CD4-positive, alpha-beta T cell treated with Interleukin-12 subunit alpha and Interleukin-12 subunit beta, for 1 hour (primary cell): ENCODE measurements around the gene AGAP1.
A peak's percentile ranks its signal among the peaks of the same experiment; 100 is the strongest.

Source experiments
- DNase-seq: peaks from one replicate; pipeline ENCODE4 v3.0.0-alpha.2; 2020

AGAP1 gene

DNA sequence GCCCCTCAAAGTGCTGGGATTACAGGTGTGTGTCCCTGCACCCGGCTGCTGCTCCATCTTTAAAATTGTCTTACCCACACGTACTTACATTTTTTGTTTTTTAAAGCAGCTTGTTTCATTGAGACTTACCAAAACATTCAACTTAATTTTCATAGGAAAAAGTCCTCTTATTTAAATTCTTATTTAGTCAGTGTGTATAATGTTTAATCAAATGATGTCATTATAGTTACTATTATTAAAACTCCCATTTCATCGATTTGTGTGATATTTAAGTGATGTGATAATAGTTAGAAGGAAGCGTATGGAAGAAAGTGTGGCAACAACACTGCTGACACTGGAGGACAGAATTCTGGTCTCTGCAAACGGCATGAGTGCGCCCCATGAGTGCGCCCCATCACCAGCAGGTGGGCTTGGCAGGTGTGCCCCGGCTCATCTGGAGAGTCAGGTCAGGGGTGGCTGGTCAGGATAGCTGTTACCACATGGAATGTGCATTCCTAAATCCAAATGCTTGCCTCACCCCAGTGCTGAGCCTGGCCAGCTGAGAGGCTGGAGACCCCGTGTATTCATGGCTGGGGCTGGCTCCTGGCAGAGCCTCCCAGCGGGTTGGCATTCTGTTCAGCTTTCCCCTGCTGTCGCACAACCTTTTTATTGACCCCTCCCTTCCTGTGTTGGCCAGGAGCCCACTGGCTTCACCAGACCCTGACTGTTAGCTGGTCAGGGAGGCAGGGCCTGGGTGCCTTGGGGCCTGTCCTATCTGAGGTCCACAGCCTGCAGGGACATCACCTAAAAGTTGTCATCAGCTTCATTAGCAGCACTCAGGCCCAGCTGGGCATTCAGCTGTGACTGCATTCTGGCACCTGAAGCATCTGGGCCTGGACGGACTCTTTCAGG is 79.7 kb downstream of the AGAP1 start:
- DNase-seq: no peak

DNA sequence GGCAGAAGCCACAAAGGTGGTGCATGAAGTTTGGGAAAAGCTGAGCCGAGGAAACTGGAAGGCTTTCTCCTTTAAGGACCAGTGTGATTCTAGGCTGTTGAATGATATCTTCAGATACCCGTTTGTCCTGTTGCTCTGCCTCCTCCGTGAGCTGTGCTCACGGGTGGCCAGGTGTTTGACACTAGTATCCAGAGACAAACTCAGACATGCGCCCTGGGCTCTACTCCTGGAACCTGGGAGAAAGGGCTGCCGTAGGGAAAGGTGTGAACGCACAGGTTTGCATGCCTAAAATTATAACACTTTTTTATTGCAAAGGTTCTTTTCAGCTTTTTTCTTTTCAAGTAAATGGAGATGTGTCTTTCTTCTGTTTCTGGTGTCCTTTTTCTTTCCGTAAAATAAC is 81.6 kb downstream of the AGAP1 start:
- no peak for DNase-seq

DNA sequence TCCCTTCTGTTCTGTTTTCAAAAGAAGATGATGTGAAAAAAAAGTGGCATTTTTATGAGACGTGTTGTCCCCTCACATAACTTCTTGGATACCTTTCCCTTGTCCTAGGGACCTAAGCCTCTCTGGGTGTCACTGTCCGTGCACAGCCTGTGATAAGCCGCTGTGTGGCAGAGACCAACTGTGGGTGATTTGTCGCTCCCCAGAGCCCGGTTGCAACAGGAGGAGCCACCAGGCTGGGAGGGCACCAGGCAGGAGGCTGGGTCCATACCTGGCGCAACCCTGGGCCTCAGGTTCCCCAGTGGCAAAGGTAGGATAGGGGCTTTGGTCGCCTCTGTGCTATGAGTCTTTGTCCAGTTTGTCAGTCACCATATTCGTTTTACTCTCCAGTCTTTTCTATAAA is 82.1 kb downstream of the AGAP1 start:
- DNase-seq: no peak

DNA sequence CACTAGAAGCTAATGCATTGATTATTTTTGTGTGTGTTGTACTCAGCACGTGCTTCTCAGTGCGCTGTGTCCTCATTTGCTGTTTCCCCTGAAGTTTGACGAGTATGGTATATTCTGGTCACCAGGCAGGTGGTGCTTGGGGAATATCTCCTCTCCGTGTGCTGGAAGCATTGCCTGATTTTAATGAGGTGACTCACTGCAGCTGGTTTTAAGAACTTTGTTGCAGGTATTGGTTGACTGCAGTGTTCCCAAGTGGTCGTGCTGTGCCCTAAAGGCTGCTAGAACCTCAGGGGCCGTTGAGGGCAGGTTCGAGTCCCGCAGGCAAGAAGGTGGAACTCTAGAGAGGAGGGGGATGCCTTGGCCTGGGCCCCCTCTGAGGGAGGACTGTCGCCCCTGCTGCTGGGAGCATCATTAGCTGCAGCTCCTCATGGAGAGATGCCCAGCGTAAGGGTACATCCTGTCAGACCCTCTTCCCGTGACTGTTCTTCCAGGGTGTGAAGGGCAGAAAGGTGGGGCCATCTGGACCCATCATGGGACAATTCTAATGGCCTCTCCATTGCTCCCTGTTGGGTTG is 82.6 kb downstream of the AGAP1 start:
- no peak for DNase-seq

DNA sequence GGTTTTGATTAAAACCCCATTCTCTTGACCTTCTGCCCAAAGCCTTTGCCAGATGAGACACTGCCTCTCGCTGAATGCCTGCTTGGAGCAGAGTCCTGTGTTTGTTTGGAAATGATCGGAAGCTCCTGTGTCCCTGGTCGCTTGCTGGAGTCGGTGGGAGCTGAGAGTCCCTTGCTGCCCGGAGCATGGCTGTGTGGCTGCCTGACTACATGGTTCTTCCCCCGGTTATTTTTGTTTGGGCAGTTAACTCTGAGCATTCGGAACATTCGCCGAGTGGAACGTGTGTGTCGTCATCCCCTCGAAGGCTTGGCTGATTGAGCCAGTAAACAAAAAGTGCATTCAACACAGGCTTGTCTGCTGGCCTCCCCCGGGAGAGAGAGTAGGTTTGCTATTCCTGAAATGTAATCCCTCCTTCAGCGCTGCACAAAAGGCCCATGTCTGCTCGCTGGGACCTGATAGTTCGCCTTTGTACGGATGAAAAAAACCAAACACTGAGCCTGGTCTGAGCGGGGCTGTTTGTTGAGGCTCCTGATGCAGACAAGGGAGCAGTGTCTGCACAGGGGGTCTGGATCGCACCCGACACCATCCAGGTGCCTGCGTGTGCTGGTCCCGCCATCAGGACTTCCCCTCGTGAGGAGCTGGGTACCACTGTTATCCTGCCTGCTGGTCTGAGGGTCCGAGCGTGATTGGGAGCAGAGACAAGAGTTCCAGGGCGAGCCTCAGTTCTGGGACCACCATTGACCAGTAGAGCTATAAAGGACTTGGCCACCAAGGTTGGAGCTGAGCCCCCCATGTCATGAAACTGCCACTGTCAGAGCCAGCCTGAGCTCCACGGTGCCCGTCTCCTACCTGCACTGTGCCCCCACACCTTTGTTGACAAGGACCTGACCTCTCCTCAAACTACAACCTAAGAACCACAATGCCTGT is 83.8 kb downstream of the AGAP1 start:
- no peak for DNase-seq

DNA sequence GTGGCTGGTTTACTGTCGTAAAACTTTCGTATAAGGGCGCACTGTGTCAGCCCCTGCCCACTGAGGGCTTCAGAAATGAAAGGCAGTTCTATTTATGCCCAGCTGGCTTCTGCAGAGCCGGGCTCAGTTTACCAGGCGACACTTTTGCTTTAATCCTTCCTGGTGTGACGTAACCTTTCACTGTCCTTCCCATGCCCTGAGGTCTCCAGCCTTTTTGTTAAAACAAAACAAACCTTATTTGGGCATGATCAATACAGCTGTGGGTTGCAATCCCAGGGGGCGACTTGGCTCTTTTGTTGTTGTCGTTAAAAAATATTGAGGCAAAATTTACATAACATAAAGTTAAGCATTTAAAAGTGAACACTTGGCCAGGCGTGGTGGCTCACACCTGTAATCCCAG is 85.3 kb downstream of the AGAP1 start:
- DNase-seq: no peak

DNA sequence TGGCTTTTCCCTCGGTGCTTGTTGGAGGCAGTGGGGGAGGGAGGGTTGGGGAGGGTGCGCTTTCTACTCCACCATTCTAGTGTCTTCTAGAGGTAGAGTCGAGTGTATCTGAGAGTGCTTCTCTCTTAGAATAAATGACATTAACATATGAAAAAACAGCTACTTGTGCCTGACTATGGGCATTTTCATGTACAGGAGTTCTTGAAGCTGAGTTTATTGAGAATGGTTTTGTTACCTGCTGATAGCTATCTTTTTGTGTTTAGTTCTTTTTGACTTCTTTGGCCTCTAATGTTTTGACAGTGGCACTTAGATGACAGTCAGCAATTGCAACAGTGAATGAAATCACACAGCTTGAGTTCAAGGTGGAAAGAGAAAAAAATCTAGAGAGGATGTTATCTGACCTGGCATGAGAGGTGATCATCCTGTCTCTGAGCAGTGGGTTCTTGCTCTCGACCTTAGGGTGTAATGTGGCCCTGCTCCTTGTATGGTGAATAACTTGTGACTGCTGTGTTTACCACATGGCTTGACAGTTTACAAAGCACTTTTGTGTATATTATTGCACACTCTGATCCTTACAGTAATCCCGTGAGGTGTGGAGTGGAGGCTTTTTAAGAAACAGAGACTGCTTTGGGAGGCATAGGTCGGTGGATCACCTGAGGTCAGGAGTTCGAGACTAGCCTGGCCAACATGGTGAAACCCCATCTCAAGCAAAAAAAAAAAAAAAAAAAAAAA is 86.7 kb downstream of the AGAP1 start:
- no peak for DNase-seq

DNA sequence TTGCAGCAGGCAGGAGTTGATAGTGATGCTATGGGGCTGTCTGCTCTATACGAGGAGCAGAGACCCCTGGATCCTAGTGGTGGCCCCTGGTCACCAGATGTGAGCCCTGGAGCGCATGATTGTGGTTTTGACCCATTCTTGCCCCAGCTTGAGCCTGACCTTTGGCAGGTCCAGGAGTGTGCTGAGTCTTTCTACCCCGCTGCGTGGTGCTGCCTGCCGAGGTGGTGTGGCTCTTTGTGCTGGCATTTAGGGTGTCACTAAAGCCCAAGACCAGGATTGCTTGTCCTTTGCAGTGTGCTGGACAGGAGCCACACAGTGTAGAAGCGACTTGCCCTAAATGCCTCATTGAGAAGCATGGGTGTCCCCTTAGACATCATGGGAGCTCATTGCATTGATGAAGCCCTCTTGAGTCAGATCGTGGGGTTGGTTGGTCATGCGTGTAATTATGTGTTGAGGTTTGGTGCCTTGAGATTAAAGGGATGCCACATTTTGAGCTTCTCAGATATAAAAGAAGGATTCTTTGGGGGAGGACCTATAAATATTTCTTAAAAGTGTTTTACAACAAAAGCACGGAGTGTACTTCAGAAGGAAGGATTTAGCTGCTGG is 88.3 kb downstream of the AGAP1 start:
- no peak for DNase-seq

DNA sequence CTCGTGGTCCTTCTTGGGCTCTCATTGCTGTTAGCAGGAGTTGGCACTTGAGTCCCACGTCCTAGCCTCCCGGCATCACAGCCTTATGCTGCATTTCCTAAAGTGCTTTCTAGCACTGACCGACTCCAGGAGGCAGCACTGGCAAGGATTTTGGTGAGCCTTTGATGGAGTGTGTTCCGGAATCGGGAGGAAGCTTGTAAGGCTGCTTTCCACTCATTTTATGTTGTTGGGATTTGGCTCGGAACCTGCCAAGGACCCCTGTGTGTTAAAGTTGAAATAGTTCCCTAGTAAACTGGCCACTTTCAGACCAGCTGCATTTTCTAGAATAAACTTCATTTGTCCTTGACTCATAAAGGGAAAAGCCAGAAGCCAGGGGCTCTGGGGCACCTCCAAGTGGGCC is 88.9 kb downstream of the AGAP1 start:
- DNase-seq: no peak

DNA sequence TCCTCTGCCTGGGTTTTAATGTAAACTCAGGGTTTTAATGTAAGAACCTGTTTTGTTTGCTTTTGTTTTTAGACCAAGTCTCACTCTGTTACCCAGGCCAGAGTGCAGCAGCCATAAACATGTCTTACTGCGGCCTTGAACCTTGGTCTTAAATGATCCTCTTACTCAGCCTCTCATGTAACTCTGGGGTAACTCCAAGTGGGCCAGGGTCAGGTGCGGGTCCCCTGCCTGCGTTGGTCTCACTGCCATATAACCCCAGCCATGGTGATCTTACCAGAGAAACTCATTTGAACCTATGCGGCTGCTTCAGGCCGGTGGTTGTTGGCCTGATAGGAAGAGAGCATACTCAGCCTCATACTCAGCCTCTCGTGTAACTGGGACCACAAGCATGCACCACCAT is 89.3 kb downstream of the AGAP1 start:
- no peak for DNase-seq

DNA sequence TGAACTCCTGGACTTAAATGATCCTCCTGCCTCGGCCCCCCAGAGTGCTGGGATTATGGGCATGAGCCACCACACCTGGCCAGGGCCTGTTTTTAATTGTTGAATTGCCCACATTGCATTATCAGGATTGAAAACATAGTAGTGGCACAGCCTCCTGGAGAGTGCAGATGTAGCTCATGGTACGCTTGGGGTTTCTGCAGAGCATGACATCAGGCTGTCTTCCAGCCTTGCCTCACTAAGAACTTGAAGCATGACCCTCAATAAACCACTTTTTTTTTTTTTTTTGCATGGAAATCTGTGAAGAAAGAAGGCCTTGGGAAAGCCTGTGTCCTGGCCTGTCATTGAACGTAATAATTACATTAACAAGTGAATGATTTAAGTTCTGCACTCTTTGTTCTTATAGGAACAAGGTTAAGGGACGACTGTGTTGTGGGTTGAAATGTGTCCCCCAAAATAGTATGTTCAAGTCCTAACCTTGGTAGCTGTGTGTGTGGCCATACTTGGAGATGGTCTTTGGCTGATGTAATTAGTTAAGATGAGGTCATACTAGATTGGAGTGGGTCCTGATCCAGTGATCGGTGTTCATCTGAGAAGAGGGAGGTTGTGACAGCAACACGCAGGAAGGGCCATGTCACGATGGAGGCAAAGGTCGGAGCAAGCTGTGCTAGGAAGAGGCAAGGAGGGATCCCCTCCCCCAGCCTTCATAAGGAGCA is 90.2 kb downstream of the AGAP1 start:
- no peak for DNase-seq

DNA sequence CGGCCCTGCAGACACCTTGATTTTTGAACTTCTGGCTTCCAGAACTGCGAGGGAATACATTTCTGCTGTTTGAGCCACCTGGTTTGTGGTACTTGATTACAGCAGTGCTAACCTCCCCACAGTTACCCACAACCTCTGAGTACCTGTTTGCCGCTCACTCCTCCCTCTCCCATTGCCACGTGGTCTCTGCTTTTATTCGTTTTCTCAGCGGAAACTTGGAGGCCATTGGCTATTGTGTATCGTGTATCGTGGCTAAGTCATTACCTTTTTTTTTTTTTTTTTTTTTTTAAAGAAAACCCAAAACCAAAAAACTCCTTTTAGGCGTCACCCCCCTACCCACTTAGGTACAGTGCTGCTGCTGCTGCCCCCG is 90.8 kb downstream of the AGAP1 start:
- DNase-seq: no peak

DNA sequence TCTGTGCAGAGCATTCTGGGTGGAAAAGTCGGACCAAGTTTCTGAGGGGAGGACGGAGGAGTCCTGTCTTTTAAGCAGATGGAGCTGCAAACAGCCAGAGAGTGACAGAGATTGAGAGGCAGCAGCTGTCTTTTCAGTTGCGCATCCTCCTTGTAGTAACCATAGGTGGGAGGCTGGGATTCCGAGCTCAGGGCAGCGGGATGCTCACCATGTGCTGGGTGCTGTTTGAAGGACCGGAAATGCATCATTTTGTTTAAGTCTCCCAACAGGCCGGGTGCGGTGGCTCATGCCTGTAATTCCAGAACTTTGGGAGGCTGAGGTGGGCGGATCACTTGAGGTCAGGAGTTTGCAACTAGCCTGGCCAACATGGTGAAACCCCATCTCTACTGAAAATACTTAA is 93.4 kb downstream of the AGAP1 start:
- DNase-seq: no peak

DNA sequence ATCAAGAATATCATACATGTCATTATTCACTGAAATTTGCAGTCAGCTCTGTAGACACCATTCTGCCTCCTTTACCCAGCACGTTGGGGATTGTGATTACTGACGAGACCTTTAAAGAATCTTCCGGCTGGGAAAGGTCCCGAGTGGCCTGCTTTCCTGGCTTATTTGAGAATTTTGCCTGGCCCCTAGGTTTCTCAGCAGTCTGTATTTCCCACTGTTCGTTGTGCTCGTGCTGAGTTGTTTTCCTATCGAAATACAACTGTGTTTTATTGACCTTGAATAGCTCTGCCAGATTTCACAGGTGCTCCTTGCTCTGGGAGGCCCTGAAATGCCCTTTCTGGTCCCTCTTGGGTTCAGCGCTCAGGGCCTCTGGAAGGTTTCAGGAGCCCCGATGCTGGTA is 94.9 kb downstream of the AGAP1 start:
- no peak for DNase-seq

DNA sequence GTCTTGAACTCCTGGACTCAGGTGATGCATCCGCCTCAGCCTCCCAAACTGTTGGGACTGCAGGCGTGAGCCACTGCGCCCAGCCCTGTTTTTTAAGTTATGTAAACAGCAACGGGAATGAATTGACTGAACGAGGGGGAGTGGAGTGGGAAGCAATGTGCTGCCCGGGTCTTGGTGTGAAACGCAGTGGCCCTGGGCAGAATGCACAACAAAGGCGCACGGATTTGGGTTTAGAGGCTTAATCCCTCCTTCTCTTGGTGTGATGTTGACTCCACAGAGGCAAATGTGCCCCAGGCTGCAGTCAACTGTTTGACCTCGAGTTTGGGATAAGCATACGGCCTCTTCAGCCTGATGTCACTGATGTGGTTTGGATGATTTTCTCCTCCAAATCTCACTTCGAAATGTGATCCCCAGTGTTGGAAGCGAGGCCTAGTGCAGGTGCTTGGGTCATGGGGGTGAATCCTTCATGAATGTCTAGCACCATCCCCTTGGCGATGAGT is 97.4 kb downstream of the AGAP1 start:
- no peak for DNase-seq

DNA sequence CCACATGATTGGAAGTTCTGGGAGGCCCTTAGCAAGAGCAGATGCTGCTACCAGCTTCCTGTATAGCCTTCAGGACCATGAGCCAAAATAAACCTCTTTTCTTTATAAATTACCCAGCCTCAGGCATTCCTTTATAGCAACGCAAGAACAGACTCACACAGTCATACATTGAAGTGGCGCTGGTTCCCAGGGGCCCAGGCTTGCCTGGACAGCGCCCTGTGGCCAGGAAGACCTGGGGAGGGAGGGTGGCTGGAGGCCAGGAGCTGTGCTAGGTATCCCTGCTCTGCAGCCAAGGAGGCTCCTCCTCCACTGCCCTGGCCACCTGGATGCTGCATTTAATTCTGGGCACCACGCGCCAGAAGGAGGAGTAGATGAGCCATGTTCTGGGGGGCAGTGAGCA is 98.1 kb downstream of the AGAP1 start:
- DNase-seq: no peak

DNA sequence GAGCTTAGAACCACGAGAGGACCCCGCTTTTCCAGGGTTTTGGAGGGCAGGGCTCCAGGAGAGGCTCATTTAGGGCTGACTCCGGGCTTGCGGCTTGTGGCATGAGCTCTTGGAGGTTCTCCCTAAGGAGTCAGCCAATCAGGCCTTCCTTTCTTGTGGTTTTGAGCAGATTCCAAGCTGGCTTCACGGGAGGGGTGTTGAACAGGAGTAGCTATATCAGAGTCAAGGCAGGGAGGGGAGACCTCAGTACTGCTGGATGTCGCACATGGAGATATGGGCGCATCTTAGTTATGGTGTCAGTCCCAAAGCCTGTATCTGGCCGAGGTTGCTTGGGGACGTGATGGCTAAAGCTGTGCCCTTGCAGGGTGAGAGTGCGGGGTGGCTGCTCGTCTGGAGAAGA is 98.6 kb downstream of the AGAP1 start:
- DNase-seq: no peak

DNA sequence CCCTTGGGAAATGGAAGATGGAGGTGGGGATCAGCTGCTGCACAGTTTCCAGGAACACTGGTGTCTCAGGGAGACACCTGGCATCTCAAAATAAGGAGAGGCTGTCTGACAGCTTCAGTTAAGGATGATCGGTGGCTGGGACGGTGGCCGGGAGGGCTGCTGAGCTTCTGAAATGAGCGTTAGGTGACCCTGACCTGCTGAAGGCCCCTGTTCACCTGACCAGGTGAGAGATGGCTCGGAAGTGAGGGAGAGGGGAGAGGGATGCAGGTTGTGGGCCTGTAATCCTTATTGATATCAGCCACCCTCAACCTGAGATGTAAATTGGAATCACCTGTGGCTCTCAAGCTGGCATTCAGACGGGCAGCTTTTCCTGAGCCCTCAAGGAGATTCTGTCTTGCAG is 99.0 kb downstream of the AGAP1 start:
- DNase-seq: no peak

DNA sequence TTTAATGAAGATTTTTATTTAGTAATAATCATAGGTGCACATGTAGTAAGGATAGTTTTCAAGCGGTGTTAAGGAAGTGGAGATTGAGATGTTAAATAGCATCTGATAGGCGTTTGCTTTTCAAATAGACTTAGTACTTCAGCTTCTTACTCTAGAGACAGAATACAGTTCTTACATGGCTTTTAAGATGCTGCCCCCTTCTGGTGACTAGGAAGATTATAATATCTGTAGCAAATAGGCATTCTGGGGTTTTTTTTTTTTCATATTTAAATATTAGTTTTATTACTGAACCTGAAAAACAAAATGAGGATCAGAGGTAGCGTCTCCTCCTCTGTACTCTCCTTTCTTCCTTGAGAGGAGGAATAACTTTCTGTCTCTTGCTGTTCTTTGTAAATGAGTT is 100.2 kb downstream of the AGAP1 start:
- DNase-seq: peak; percentile 48

DNA sequence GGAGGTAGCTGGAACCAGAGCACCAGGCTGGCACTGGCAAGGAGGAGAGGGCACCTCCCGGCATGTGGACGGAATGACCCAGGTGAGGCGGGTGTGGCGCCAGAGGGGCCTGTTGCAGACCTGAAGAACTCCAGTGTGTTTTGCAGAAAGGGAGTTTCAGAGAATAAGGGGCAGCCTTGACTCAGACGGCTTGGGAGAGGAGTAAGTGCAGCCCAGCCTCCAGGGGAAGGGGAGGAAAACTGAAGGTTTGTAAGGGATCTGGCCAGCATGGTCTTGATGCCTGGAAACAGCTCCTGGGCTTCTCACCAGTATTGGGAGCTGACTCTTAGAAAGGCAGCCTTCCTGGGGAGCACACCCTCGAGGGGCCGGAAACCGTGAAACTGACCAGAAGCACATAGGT is 101.1 kb downstream of the AGAP1 start:
- no peak for DNase-seq

DNA sequence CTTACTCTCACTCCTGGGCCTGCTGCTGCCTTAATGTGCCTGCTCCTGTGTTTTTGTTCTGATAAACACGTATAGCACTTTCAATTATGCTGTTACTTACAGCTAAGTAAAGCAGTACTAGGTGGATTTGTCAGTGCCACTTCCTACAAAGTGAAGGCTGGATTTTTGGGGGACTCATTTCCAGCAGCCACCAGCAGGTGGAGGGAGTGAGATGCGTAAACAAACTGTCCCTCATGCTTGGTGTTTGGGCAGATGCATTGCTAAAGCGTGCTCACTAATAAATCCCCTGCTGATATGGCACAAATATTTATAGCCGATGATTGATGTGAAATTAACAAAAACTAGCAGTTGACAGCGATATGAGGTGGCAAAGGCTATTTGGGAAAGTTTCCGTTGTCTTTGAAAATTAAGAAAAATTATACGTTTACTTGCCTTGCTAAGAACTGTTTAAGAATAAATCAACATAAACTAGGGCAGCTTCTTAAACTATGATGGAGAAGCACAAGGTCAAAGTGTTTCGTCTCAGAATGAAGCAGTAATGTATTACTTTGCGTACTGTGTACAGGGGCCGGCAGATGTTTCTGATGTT is 101.7 kb downstream of the AGAP1 start:
- peak; percentile 29 for DNase-seq
